GM21619 (cell line): ENCODE results near the gene DAD1.
"Not testable (repeated sequence)": the region's sequence is repeated elsewhere in the genome, so short reads cannot be mapped to it uniquely, and the experiment has no call there.

ENCODE experiments used
- ATAC-seq: cut with Tn5 transposase; IDR thresholded peaks from one replicate; pipeline ENCODE4 v1.9.1; 2021; ENCODE audit not compliant: unreplicated experiment

Gene DAD1

DNA sequence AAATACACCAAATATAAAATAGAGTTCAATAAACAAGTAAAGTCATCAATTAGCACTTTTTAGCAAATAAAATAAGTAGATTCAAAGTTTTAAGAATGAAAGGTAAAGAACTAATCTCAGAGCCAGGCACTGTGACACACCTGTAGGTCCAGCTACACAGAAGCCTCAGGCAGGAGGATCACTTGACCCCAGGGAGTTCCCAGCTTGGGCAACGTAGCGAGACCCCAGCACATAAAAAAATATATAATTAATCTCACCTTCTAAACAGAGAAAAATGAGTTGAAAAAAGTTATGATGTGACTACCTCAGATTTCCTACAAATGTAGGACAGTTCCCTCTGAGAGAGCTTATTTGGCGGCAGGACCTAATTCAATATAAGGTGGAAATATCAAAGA, 19.3 kb downstream of the DAD1 start:
- ATAC-seq, result no peak

- ATAC-seq, result no peak
These were observed 19.8 kb downstream of the DAD1 start for GRCh38 chr14:22569106-22569736.

- ATAC-seq, result no peak
These were observed 21.6 kb downstream of the DAD1 start for GRCh38 chr14:22567437-22567836.

- ATAC-seq, result no peak
These were observed 22.2 kb downstream of the DAD1 start for GRCh38 chr14:22566845-22567244.

DNA sequence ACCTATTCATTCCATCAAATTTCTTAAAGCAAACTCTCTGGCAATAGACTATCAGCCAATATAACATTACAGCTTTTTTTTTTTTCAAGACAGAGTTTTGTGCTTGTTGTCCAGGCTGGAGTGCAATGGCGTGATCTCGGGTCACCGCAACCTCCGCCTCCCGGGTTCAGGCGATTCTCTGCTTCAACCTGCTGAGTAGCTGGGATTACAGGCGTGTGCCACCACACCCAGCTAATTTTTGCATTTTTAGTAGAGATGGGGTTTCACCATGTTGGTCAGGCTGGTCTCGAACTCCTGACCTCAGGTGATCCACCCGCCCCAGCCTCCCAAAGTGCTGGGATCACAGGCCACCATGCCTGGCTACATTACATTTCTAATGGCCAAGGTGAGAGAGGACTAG, 22.8 kb downstream of the DAD1 start:
- not testable (repeated sequence) for ATAC-seq

- peak; percentile 37 for ATAC-seq
These were observed 23.6 kb downstream of the DAD1 start for GRCh38 chr14:22565391-22565945.

GRCh38 chr14:22564463-22564862, 24.6 kb downstream of the DAD1 start:
- ATAC-seq, result no peak

GRCh38 chr14:22563987-22564386, 25.0 kb downstream of the DAD1 start:
- no peak for ATAC-seq

DNA sequence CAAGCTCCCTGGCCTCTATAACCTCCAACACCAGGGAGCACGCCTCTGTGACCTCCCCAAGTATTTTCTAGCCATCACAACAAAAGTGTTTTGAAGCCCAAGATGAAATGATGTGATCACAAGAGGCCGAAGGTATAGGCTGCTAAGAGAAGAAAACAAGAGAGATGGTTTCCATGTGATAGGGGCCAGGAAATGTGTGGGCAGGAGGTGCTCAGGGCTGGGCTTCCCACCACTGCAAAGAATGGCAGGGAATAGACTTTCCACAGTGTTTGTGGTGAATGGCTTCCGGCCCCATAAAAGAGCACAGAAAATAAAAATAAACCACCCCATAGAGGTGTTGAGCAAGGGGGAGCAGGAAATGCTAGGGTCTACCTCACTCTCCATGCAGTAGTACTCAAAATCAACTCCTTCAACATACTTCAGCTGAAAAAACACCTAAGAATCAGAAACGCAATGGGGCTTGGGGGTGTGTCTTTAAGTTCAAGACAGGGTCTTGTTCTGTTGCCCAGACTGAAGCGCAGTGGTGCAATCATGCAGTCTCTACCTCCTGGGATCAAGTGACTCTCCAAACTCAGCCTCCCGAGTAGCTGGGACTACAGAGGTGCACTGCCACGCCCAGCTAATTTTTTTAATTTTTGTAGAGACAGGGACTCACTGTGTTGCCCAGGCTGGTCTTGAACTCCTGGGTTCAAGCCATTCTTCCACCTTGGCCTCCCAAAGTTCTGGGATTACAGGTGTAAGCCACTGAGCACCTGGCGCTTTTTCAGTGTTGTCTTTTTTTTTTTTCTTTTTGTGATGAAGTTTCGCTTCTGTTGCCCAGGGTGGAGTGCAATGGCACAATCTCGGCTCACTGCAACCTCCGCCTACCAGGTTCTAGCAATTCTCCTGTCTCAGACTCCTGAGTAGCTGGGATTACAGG, 27.1 kb downstream of the DAD1 start:
- ATAC-seq, result no peak

DNA sequence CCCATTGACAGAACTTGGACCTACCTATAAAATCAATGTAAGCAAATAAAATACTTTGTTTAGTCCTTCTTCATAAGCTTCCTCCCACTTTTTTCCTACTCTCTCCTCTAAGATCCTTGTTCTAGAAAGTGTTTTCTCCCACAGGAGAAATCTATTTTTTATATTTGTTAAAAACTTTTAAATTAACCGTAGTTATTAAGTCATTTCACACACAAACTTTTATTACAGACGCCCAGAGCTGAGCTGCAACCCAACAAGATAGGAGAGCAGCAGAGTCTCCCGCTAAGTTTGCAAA, 27.7 kb downstream of the DAD1 start:
- ATAC-seq, result no peak

GRCh38 chr14:22560662-22561365, 28.2 kb downstream of the DAD1 start:
- no peak for ATAC-seq

DNA sequence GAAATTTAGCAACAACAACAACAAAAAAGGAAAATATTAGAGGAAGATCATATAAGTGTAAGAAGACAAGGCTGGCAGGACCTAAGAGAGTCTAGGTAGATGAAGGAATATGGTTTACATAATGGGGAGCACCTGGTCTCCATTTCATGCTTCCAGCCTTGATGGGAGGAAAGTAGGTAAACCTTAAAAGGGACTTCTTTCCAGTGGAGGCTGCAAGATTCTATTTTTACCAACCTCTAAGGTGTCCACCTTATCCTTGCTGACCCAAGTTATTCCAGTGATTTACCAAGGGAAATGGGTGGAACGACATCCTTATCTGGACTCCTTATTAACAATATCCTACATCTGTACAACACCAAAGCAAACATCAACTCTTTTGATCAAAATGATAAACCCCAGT, 30.0 kb downstream of the DAD1 start:
- ATAC-seq, result no peak

GRCh38 chr14:22558221-22558913, 30.7 kb downstream of the DAD1 start:
- no peak for ATAC-seq

- no peak for ATAC-seq
These were observed 31.2 kb downstream of the DAD1 start for GRCh38 chr14:22557846-22558220.

GRCh38 chr14:22556990-22557623, 31.9 kb downstream of the DAD1 start:
- peak; percentile 26 for ATAC-seq

GRCh38 chr14:22556021-22556989, 32.7 kb downstream of the DAD1 start:
- ATAC-seq, result peak; percentile 59

- ATAC-seq, result peak; percentile 6
These were observed 33.5 kb downstream of the DAD1 start for GRCh38 chr14:22555384-22556011.

GRCh38 chr14:22554498-22555383, 34.3 kb downstream of the DAD1 start:
- ATAC-seq, result no peak
